Muscle layer of duodenum (tissue), 2 donors: Measurements from ENCODE around the gene SLC19A1.

Experiments used
- H3K27ac ChIP-seq: one replicate; pipeline ENCODE4 v1.7.0; 2013; ENCODE audit warnings: mild to moderate bottlenecking, low read length
- H3K27me3 ChIP-seq: one replicate; pipeline ENCODE4 v1.7.0; 2013; ENCODE audit warnings: low read depth, mild to moderate bottlenecking, control low read depth, low read length
- H3K36me3 ChIP-seq, 2 donors: one replicate each; pipeline ENCODE4 v1.7.0; 2013; ENCODE audit warnings: low read length in 2 of 2, control low read depth in 1 of 2, mild to moderate bottlenecking in 1 of 2; ENCODE audit not compliant: insufficient read depth in 2 of 2, control insufficient read depth in 1 of 2
- H3K4me1 ChIP-seq, 2 donors: one replicate each; pipeline ENCODE4 v1.7.0; 2013; ENCODE audit warnings: low read length in 2 of 2, mild to moderate bottlenecking in 2 of 2, control low read depth in 1 of 2, moderate library complexity in 1 of 2; ENCODE audit not compliant: insufficient read depth in 2 of 2, control insufficient read depth in 1 of 2
- H3K4me3 ChIP-seq, 2 donors: one replicate each; pipeline ENCODE4 v1.7.0; 2013; ENCODE audit warnings: low read length in 2 of 2, low read depth in 1 of 2, mild to moderate bottlenecking in 1 of 2
- H3K9me3 ChIP-seq, 2 donors: one replicate each; pipeline ENCODE4 v1.7.0; 2013; ENCODE audit warnings: low read length in 2 of 2, control low read depth in 1 of 2, mild to moderate bottlenecking in 1 of 2; ENCODE audit not compliant: control insufficient read depth in 1 of 2
- donor health status: healthy.

The SLC19A1 gene

GRCh38 chr21:45539796-45540600 is 2.2 kb downstream of the SLC19A1 start:
- no peaks in the 10 kb centered on the region for H3K36me3 ChIP-seq
- peaks cover 0 to 13% of the 10 kb centered on the region in 2 donors for H3K4me1 ChIP-seq
- no peak overlapping the region for H3K4me3 ChIP-seq
- no peaks in the 10 kb centered on the region for H3K27me3 ChIP-seq
- no peak overlapping the region for H3K27ac ChIP-seq
- no peaks in the 10 kb centered on the region for H3K9me3 ChIP-seq

GRCh38 chr21:45539046-45539795 is 3.0 kb downstream of the SLC19A1 start:
- H3K9me3 ChIP-seq, result no peaks in the 10 kb centered on the region
- H3K4me1 ChIP-seq, result peaks cover 0 to 20% of the 10 kb centered on the region in 2 donors
- H3K27ac ChIP-seq, result no peak overlapping the region
- H3K27me3 ChIP-seq, result no peaks in the 10 kb centered on the region
- H3K36me3 ChIP-seq, result no peaks in the 10 kb centered on the region
- no peak overlapping the region for H3K4me3 ChIP-seq

GRCh38 chr21:45538381-45539045 is 3.7 kb downstream of the SLC19A1 start:
- Histone ChIP-seq H3K4me1 (peaks cover 0 to 26% of the 10 kb centered on the region in 2 donors), H3K27ac (no peak overlapping the region), H3K9me3 (no peaks in the 10 kb centered on the region), H3K4me3 (no peak overlapping the region), H3K27me3 (no peaks in the 10 kb centered on the region), H3K36me3 (no peaks in the 10 kb centered on the region)

GRCh38 chr21:45537746-45538291 is 4.4 kb downstream of the SLC19A1 start:
- Histone ChIP-seq H3K36me3 (no peaks in the 10 kb centered on the region), H3K9me3 (no peaks in the 10 kb centered on the region), H3K4me3 (no peak overlapping the region), H3K27me3 (no peaks in the 10 kb centered on the region), H3K27ac (no peak overlapping the region), H3K4me1 (peaks cover 0 to 28% of the 10 kb centered on the region in 2 donors)

GRCh38 chr21:45537111-45537745 is 5.0 kb downstream of the SLC19A1 start:
- H3K36me3 ChIP-seq, result no peaks in the 10 kb centered on the region
- H3K27me3 ChIP-seq, result no peaks in the 10 kb centered on the region
- no peak overlapping the region for H3K4me3 ChIP-seq
- no peaks in the 10 kb centered on the region for H3K9me3 ChIP-seq
- peaks cover 0 to 26% of the 10 kb centered on the region in 2 donors for H3K4me1 ChIP-seq
- no peak overlapping the region for H3K27ac ChIP-seq

GRCh38 chr21:45536301-45537081 is 5.7 kb downstream of the SLC19A1 start:
- H3K4me1 ChIP-seq, result peaks cover 0 to 26% of the 10 kb centered on the region in 2 donors
- no peaks in the 10 kb centered on the region for H3K36me3 ChIP-seq
- no peaks in the 10 kb centered on the region for H3K9me3 ChIP-seq
- no peaks in the 10 kb centered on the region for H3K27me3 ChIP-seq
- no peak overlapping the region for H3K4me3 ChIP-seq
- no peak overlapping the region for H3K27ac ChIP-seq

GRCh38 chr21:45535341-45536081 is 6.7 kb downstream of the SLC19A1 start:
- Histone ChIP-seq H3K27ac (no peak overlapping the region), H3K36me3 (peaks cover 0 to 3% of the 10 kb centered on the region in 2 donors), H3K9me3 (no peaks in the 10 kb centered on the region), H3K4me1 (peaks cover 0 to 19% of the 10 kb centered on the region in 2 donors), H3K27me3 (no peaks in the 10 kb centered on the region), H3K4me3 (no peak overlapping the region)

- peaks cover 0 to 19% of the 10 kb centered on the region in 2 donors for H3K4me1 ChIP-seq
- H3K27ac ChIP-seq, result no peak overlapping the region
- H3K9me3 ChIP-seq, result no peaks in the 10 kb centered on the region
- peaks cover 4 to 6% of the 10 kb centered on the region in 2 donors for H3K36me3 ChIP-seq
- no peaks in the 10 kb centered on the region for H3K27me3 ChIP-seq
- H3K4me3 ChIP-seq, result no peak overlapping the region
These were observed 7.5 kb downstream of the SLC19A1 start for GRCh38 chr21:45534636-45535331.

- peaks cover 0 to 19% of the 10 kb centered on the region in 2 donors for H3K4me1 ChIP-seq
- H3K36me3 ChIP-seq, result peaks cover 6 to 10% of the 10 kb centered on the region in 2 donors
- no peaks in the 10 kb centered on the region for H3K9me3 ChIP-seq
- H3K27ac ChIP-seq, result no peak overlapping the region
- H3K27me3 ChIP-seq, result no peaks in the 10 kb centered on the region
- H3K4me3 ChIP-seq, result no peak overlapping the region
These were observed 8.2 kb downstream of the SLC19A1 start for GRCh38 chr21:45533846-45534635.
